NCI-H2196 (cell line): ENCODE measurements around the gene GRIK1.

Source experiments
- DNase-seq: peaks from one replicate; lab custom pipeline; 2025; ENCODE audit not compliant: unreplicated experiment; lab: John Stamatoyannopoulos, UW

Gene GRIK1

GRCh38 chr21:29721221-29721620, 218.6 kb downstream of the GRIK1 start:
- DNase-seq: no peak

DNA sequence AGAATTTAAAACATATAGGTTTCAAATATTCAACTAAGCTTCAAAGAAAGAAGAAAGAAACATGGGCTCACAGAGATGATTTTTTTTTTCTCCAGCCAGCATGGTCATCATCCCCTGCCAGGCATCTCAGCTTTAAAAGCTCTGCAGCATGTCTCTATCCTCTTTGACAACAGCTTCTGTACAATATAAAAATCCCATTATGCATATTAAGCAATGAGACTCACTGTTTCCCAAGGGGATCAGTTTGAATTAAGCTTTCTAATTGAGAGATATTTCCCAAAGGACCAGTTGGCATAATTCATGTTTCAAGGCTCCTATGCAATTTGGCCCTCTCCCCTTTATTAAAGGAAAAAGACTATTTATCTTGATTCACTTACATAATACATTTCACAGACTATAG, 220.3 kb downstream of the GRIK1 start:
- DNase-seq: no peak

DNA sequence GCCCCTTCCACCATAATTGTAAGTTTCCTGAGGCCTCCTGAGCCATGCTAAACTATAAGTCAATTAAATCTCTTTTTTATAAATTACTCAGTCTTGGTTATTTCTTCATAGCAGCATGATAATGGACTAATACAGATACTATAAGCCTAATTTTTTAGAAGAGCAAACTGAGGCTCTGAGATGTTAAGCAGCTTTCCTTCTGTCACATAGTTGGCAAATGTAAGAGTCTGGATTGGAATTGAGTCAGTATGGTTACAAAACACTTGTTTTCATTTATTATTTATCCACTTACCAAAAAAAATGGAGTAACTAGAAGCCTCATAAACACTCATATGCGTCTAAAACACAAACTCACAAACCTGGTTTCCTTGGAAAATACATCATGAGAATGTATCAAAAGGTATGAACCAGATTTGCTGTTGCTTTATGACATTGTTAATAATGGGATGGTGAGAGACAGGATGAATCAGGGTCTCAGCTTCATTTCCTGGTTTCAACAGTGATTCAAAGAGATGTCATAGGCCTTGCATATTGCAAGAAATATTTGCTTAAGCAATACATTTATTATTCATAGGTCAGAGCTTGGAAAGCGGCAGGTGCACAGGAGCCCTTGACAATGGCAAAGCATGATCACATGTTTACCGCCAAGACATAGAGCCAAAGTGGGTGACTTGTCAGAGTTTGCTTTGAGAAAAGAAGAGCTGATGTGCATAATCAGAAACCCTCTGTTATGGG, 221.5 kb downstream of the GRIK1 start:
- peak; percentile 54 for DNase-seq

DNA sequence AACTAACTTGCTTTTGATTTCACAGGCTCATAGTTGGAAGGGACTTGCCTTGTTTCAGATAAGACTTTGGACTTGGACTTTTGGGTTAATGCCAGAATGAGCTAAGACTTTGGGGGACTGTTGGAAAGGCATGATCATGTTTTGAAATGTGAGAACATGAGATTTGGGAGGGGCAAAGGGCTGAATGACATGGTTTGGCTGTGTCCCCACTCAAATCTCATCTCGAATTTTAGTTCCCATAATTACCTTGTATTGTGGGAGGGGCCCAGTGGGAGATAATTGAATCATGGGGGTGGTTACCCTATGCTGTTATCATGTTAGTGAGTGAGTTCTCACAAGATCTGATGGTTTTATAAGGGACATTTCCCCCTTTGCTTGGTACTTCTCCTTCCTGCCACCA, 222.1 kb downstream of the GRIK1 start:
- DNase-seq: no peak

- no peak for DNase-seq
These were observed 223.0 kb downstream of the GRIK1 start for GRCh38 chr21:29716753-29717152.

- no peak for DNase-seq
These were observed 224.7 kb downstream of the GRIK1 start for GRCh38 chr21:29715089-29715488.

DNA sequence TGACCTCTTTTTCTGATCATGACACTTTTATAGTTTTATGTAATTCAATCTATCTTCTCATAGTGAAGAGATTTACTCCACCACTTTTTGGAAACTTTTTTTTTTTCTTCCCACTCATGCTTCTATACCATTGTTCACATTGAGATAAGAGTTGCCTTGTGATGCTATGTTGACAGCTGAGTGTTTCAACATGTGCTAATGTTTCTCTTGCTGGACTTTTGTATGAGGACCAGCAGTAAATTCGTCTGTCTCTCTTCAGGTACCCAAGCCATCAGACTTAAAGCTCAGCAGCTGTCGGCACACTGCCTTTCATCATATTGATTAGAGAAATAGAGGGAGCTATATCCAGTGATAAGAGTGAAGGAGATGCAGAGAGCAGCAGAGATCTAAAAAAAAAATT, 227.0 kb downstream of the GRIK1 start:
- DNase-seq: no peak

- no peak for DNase-seq
These were observed 228.6 kb downstream of the GRIK1 start for GRCh38 chr21:29711236-29711635.

- DNase-seq: no peak
These were observed 229.3 kb downstream of the GRIK1 start for GRCh38 chr21:29710498-29710897.

- no peak for DNase-seq
These were observed 231.4 kb downstream of the GRIK1 start for GRCh38 chr21:29708401-29708800.

DNA sequence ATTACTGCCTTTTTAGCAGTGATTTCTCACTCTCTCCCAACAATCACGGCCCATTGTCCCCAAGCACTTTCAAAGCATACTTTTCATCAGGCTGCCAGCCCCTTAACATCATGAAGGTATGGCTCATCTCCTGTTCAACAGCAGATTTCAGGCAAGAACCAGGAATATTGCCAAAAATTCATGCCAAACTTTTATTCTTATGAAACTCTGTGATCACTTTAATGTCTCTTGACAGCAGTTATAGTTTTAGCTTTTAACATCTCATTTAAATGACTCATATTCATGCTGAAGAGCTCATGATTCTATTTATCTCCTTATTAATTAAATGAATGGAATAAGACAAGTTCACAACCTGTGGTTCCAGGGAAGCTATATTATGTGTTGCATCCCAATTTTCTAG, 235.1 kb downstream of the GRIK1 start:
- DNase-seq: no peak

DNA sequence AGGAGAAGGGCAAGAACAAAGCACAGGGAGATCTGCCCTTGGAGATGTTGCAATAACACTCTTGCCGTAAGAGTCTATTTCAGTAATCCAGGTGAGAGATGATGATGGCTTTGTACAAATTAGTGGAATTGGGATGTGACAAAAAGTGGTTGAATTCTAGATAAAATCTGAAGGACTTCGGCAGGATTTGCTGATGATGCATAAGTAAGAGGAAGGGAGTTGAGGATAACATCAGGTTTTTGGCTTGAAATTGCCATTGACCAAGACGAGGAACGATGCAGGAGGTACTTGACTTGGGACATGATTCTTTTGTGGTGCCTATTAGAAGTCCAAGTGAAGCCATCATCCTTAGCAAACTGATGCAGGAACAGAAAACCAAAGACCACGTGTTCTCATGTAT, 238.1 kb downstream of the GRIK1 start:
- DNase-seq: no peak

DNA sequence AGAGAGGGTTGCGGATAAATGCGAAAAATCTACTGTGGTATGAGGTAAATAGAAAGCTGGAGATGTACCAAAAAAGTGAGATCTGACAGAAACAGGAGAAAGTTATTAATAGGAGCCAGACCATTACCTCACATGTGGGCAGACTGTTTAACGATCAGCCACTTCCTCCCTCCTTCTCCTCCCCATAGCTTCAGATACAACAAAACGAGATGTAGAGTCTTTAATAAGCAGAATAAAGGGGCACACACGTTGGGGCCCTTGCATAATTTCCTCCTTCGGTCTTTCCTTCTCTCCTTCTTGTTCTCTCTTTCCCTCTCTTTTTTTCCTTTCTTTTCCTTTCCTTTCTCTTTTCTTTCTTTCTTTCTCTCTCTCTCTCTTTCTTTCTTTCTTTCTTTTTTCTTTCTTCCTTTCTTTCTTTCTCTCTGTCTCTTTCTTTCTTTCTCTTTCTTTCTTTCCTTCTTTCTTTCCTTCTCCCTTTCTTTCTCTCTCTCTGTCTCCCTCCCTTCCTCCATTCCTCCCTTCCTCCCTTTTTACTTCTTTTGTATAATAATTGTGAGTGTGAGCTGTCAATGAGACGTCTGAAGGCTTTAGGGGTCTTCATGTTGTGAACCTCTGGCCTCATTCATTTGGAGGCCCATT, 242.1 kb downstream of the GRIK1 start:
- DNase-seq: no peak

DNA sequence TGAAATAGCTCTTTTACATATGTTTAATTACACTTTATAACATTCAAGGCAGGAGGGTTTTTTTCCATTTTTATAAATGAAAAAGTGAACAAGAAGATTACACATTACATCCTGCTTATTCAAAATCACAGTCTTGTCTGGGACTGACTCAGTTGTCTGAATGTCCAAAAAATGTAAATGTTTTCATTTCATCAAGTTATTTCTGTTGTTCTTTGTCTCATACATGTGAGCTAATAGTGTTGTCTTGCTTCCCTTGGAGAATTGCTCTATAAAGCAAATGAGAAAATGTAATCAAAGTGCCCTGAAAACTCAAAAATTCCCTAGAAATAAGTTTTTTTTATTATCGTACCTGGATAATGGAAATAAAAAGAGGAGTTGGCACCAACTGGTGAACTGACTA, 242.9 kb downstream of the GRIK1 start:
- no peak for DNase-seq

GRCh38 chr21:29691616-29692491, 247.9 kb downstream of the GRIK1 start:
- DNase-seq: no peak

DNA sequence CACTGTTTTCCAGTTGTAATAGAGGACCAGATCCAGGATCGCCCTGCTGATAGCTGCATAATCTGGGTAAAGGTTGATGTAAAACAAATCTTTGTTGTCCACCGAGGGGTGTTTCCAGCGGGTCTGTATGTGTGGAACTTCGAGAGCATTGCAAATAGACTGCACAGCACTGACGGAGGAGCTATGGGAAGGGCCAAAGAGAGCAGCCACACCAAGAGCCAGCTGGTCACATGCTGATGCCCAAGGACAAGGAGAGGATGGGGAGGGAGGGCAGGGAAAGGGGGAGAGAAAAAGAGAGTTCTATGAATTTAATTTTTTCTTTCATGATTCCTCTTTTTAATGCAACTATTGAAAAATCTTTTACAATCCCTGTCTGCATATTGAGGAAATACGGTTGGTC, 250.0 kb downstream of the GRIK1 start:
- no peak for DNase-seq

GRCh38 chr21:29684106-29684505, 255.7 kb downstream of the GRIK1 start:
- DNase-seq: no peak

DNA sequence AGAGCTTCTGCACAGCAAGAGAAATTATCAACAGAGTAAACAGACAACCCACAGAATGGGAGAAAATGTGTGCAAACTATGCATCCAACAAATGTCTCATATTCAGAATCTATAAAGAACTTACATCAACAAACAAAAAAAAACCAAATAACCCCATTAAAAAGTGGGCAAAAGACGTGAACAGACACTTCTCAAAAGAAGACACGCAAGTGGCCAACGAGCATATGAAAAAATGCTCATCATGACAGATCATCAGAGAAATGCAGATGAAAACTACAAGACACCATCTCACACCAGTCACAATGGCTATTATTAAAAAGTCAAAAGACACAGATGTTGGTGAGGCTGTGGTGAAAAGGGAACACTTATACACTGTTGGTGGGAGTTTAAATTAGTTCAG, 257.0 kb downstream of the GRIK1 start:
- no peak for DNase-seq

DNA sequence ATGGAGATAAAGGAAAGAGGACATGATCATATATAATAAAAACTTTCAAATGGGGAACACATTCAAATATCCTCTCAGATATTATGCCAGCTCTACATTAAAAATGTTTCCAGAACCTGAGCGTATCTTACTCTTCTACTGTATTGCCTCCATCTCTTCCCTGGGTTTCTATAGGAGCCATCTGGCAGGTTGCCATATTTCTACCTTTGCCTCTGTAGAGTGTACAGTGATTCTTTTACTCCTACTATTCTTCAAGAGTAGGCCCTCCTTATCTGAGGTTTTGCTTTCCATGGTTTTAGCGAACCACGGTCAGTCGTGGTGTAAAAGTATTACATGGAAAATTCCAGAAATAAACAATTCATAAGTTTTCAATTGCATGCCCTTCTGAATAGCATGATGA, 259.5 kb downstream of the GRIK1 start:
- DNase-seq: no peak

DNA sequence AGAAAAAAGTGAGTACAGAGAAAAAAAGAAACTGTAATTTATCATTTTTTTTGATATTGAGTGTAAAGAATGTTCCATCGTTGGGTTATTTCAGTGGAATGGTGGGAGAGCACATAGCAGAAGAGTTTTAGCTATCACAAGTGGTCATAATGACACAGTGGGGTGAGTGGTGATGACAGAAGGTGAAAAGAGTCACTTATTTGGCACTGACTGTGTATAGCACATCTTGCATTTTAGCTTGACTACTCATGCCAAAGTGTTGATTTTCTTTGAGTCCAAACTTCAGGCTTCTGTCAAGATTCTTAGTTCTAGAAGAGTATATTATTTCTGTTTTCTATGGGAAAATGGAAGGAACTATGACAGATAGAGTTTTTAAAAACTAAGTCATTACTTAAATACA, 261.2 kb downstream of the GRIK1 start:
- no peak for DNase-seq

- no peak for DNase-seq
These were observed 262.5 kb downstream of the GRIK1 start for GRCh38 chr21:29677326-29677725.

- DNase-seq: no peak
These were observed 263.4 kb downstream of the GRIK1 start for GRCh38 chr21:29676395-29676794.
